C4-2B (cell line): ENCODE results near the gene LCN10.
"Not testable (repeated sequence)": the region's sequence is repeated elsewhere in the genome, so short reads cannot be mapped to it uniquely, and the experiment has no call there.

ENCODE experiments used
- ZFX ChIP-seq: fragments of 450-650 bp; IDR thresholded peaks from 2 replicates; pipeline ENCODE4 v1.6.1; 2017
- TF ChIP-seq, protein P1 (sequence below): fragments of 450-650 bp; conservative IDR thresholded peaks from 2 replicates; pipeline ENCODE4 v1.5.1; 2017; ENCODE audit warnings: mild to moderate bottlenecking

DNA sequence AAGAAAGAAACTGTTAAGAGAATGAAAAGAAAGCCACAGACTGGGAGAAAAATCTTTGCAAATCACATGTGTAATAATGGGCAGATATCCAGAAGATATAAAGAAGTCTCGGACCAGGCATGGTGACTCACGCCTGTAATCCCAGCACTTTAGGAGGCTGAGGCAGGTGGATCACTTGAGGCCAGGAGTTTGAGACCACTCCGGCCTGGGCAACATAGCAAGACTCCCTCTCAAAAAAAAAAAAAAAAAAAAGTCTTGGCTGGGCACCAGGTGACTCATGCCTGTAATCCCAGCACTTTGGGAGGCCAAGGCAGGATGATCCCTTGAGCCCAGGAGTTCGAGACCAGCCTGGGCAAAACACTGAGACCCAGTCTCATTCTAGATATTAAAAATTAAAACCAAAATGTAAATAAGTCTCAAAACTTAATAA lies 31.5 kb downstream of the LCN10 start:
- TF ChIP-seq, protein P1, sequence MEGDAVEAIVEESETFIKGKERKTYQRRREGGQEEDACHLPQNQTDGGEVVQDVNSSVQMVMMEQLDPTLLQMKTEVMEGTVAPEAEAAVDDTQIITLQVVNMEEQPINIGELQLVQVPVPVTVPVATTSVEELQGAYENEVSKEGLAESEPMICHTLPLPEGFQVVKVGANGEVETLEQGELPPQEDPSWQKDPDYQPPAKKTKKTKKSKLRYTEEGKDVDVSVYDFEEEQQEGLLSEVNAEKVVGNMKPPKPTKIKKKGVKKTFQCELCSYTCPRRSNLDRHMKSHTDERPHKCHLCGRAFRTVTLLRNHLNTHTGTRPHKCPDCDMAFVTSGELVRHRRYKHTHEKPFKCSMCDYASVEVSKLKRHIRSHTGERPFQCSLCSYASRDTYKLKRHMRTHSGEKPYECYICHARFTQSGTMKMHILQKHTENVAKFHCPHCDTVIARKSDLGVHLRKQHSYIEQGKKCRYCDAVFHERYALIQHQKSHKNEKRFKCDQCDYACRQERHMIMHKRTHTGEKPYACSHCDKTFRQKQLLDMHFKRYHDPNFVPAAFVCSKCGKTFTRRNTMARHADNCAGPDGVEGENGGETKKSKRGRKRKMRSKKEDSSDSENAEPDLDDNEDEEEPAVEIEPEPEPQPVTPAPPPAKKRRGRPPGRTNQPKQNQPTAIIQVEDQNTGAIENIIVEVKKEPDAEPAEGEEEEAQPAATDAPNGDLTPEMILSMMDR = not testable (repeated sequence)
- TF ChIP-seq ZFX = not testable (repeated sequence)
